MCF 10A (cell line): ENCODE results near the gene GIMAP5. TPM values are rescaled to one million over a fixed set of nuclear protein-coding genes. Genes with fewer than 3 reads are reported as not detected.

Experiments
- BruUV-seq: library from RNA; stranded (reverse); fragments of 400-500 nt; replicated peaks from 2 replicates; lab custom pipeline; 2021; lab: Mats Ljungman, UMichigan
- CTCF ChIA-PET: fragments of 300-600 bp; sonication (Branson Sonifier 250); formaldehyde crosslinking; extraction: SDS; loops from one replicate; lab custom pipeline; 2021; ENCODE audit warnings: antibody characterized with exemption, inconsistent platforms; lab: Yijun Ruan, JAX
- POLR2A ChIA-PET: fragments of 300-600, 350-650 bp; sonication (Branson Sonifier 250); formaldehyde crosslinking; extraction: SDS; loops from one replicate; lab custom pipeline; 2020; ENCODE audit warnings: antibody characterized with exemption, inconsistent platforms; lab: Yijun Ruan, JAX
- DNase-seq: peaks from one replicate; pipeline ENCODE4 v3.0.0-alpha.2; 2018; ENCODE audit not compliant: unreplicated experiment
- H3K27ac Mint-ChIP-seq: one replicate; pipeline ENCODE4 v1.8.0; 2022; ENCODE audit warnings: mild to moderate bottlenecking, low read depth, mixed read lengths; ENCODE audit not compliant: unreplicated experiment
- H3K27me3 Mint-ChIP-seq: one replicate; pipeline ENCODE4 v1.8.0; 2022; ENCODE audit warnings: mixed read lengths; ENCODE audit not compliant: insufficient read depth, unreplicated experiment
- H3K36me3 Mint-ChIP-seq: one replicate; pipeline ENCODE4 v1.8.0; 2022; ENCODE audit warnings: mild to moderate bottlenecking, moderate library complexity, mixed read lengths; ENCODE audit not compliant: insufficient read depth, unreplicated experiment
- H3K4me1 Mint-ChIP-seq: one replicate; pipeline ENCODE4 v1.8.0; 2022; ENCODE audit warnings: mixed read lengths; ENCODE audit not compliant: insufficient read depth, unreplicated experiment
- H3K4me3 Mint-ChIP-seq: one replicate; pipeline ENCODE4 v1.8.0; 2022; ENCODE audit warnings: mild to moderate bottlenecking, moderate library complexity, mixed read lengths; ENCODE audit not compliant: unreplicated experiment
- H3K9me3 Mint-ChIP-seq: one replicate; pipeline ENCODE4 v1.8.0; 2022; ENCODE audit warnings: mixed read lengths; ENCODE audit not compliant: unreplicated experiment
- CTCF ChIP-seq: fragments of 200-600 bp; IDR thresholded peaks from one replicate; pipeline ENCODE4 v1.8.0; 2022; ENCODE audit warnings: antibody characterized with exemption, mild to moderate bottlenecking; ENCODE audit not compliant: unreplicated experiment
- intact Hi-C: fragments of 100-400 bp; cut with micrococcal nuclease; formaldehyde crosslinking; loops from 2 replicates; pipeline ENCODE4 v1.14.1; 2022
- total RNA-seq: library from RNA; stranded (reverse); gene quantifications from 2 replicates; pipeline ENCODE4 v1.2.3, GENCODE V29; 2022

GIMAP5 gene
- total RNA-seq, 1 experiment from 2014 or later = not detected

GRCh38 chr7:150715293-150715692, 21.9 kb upstream of the GIMAP5 start:
- H3K4me3 Mint-ChIP-seq = no peak overlapping the region
- no peaks in the 10 kb centered on the region for H3K4me1 Mint-ChIP-seq
- POLR2A ChIA-PET = interaction anchor here (1.0 kb wide), 1 partner anchor 93 kb away, joined by 3 read pairs; no protein-coding TSS in a partner anchor
- H3K9me3 Mint-ChIP-seq = no peaks in the 10 kb centered on the region
- no peak for TF ChIP-seq CTCF
- peaks cover 20% of the 10 kb centered on the region for H3K27me3 Mint-ChIP-seq
- CTCF ChIA-PET = interaction anchor here (1.4 kb wide), 1 partner anchor 17 kb away, joined by 3 read pairs; no protein-coding TSS in a partner anchor
- no peaks in the 10 kb centered on the region for H3K36me3 Mint-ChIP-seq
- DNase-seq = no peak
- BruUV-seq = no TSS peak
- intact Hi-C loops = no loop called here
- no peak overlapping the region for H3K27ac Mint-ChIP-seq

GRCh38 chr7:150715738-150716137, 21.5 kb upstream of the GIMAP5 start:
- no peak overlapping the region for H3K27ac Mint-ChIP-seq
- BruUV-seq = no TSS peak
- POLR2A ChIA-PET = no interaction called here
- no peak for DNase-seq
- no peaks in the 10 kb centered on the region for H3K9me3 Mint-ChIP-seq
- intact Hi-C loops = no loop called here
- CTCF ChIA-PET = interaction anchor here (1.4 kb wide), 1 partner anchor 17 kb away, joined by 3 read pairs; no protein-coding TSS in a partner anchor
- no peaks in the 10 kb centered on the region for H3K4me1 Mint-ChIP-seq
- H3K27me3 Mint-ChIP-seq = peaks cover 20% of the 10 kb centered on the region
- no peak overlapping the region for H3K4me3 Mint-ChIP-seq
- no peak for TF ChIP-seq CTCF
- H3K36me3 Mint-ChIP-seq = no peaks in the 10 kb centered on the region

GRCh38 chr7:150716368-150716767, 20.9 kb upstream of the GIMAP5 start, which contains the start of gene GIMAP1:
GIMAP1 (plus strand) TSS chr7:150716613; CDS start chr7:150719048, 2,435 bp downstream.
- ChIA-PET POLR2A (no interaction called here), CTCF (no interaction called here)
- Mint-ChIP-seq H3K27me3 (peaks cover 20% of the 10 kb centered on the region), H3K4me3 (no peak within 1 kb of the TSS), H3K4me1 (no peaks in the 10 kb centered on the region), H3K36me3 (no peaks in the 10 kb centered on the region), H3K9me3 (no peaks in the 10 kb centered on the region), H3K27ac (no peak within 1 kb of the TSS)
- TF ChIP-seq CTCF = no peak
- no TSS peak for BruUV-seq
- intact Hi-C loops = no loop called here
- no peak for DNase-seq

- no TSS peak for BruUV-seq
- intact Hi-C loops = no loop called here
- Mint-ChIP-seq H3K4me1 (no peaks in the 10 kb centered on the region), H3K4me3 (no peak overlapping the region), H3K27me3 (peaks cover 20% of the 10 kb centered on the region), H3K36me3 (no peaks in the 10 kb centered on the region), H3K27ac (no peak overlapping the region), H3K9me3 (no peaks in the 10 kb centered on the region)
- ChIA-PET CTCF (interaction anchor here (0.9 kb wide), 1 partner anchor 268 kb away, joined by 3 read pairs; no protein-coding TSS in a partner anchor), POLR2A (no interaction called here)
- TF ChIP-seq CTCF = no peak
- DNase-seq = no peak
These were observed 20.3 kb upstream of the GIMAP5 start for GRCh38 chr7:150716939-150717338.
